HG02610 (cell line): ENCODE results near the gene MEDAG.

ENCODE experiments used
- ATAC-seq: cut with Tn5 transposase; IDR thresholded peaks from one replicate; pipeline ENCODE4 v1.9.1; 2021; ENCODE audit warnings: mild to moderate bottlenecking, moderate library complexity; ENCODE audit not compliant: unreplicated experiment

Gene MEDAG

DNA sequence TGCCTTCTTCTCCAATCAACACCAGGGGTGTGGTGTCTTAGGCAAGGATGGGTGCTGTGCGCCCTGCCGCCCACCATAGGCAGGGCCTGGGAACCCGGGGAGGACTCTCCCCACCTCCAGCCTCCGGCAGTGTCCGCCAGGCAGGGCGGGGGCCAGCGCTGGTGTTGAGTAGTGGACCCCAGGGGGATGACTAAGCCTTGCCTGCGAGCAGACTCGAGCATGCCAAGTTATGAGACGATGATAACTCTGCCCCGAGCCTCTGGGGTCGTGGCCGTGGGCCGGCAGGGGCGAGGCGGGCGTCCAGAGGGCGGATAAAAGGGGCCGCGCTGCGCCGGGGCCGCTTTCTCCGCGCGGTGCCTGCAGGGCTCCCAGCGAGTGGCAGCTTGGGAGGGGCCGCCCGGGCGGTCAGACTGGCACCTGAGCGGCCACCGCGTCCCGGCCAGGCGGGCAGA is at the start of gene MEDAG:
TSS of gene MEDAG (plus strand) at position 340 of the 452 bp plus-strand sequence. CDS start 245 bp downstream, outside the sequence.
- ATAC-seq, result no peak

GRCh38 chr13:30857018-30857417 is 49.1 kb upstream of the MEDAG start:
- ATAC-seq, result no peak

- no peak for ATAC-seq
These were observed 48.4 kb upstream of the MEDAG start for GRCh38 chr13:30857636-30858035.

- ATAC-seq, result no peak
These were observed 46.7 kb upstream of the MEDAG start for GRCh38 chr13:30859326-30859725.

DNA sequence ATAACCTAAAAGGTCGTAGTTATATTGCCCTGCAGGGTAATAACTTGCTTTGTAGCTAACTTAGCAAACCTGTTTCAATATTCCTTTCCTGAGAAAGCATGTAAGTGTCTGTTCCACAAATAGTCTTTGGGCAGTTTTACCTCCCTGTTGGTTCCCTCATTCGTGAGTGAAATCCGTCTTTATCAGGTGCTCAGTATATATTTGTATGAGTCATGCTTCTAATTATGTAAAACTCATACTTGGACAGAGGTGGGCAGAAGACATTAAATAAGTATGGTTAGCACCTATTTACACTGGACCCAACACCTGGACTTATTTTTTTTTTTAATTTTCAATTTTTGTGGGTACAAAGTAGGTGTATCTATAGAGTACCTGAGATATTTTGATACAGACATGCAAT is 44.9 kb upstream of the MEDAG start:
- no peak for ATAC-seq

- ATAC-seq, result no peak
These were observed 44.1 kb upstream of the MEDAG start for GRCh38 chr13:30861836-30862467.

DNA sequence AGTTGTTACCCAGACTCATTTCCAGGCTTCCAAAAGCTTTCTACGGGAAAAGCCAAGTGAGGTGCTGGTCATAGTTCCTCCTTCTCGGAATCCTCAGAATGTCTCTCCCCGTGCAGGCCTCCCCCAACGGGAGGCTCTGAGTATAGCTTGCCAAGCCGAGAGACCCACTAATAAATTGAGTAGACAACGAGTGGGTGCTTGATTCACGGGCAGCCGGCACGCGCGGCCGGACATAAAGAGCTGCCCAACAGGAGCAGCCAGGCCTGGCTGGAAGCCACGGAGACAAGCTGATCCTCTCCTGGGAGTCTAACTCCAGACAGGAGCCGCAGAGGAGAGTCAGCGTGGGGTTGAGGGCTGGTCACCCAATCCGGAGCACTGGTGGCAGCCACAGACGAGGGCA is 43.4 kb upstream of the MEDAG start:
- ATAC-seq, result no peak

GRCh38 chr13:30863231-30863630 is 42.8 kb upstream of the MEDAG start:
- ATAC-seq, result no peak

GRCh38 chr13:30863796-30864195 is 42.3 kb upstream of the MEDAG start:
- no peak for ATAC-seq

DNA sequence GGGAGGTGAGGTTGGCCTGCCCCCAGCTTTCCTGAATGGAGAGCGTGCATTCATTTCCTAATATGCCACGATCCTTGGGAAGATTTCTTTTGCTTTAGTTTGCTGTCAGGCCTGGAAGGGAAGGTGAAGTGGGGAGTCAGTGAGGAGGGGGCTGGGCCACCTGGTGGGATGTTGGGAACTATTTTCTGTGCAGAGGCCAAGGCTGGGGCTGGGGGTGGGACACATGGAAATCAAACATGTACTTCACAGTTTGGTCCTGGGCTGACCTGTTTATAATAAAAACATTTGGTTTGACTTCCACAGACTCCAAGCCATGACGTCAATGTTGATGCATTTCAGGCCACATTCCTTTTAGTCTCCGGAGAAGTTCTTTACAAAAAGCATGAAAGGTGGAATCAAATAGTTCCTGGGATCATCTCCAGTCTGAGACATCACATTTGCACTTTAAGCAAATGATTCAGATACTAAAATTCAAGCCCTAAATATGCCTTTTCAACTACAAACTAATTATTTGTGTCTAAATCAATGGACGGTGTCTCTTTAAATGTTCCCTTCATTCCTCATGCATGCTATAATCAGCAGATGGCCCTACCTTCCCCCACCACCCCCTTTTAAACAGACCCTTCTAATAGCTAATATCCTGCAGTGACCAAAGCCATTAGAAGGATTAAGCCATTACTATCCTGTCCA is 41.5 kb upstream of the MEDAG start:
- ATAC-seq, result no peak

DNA sequence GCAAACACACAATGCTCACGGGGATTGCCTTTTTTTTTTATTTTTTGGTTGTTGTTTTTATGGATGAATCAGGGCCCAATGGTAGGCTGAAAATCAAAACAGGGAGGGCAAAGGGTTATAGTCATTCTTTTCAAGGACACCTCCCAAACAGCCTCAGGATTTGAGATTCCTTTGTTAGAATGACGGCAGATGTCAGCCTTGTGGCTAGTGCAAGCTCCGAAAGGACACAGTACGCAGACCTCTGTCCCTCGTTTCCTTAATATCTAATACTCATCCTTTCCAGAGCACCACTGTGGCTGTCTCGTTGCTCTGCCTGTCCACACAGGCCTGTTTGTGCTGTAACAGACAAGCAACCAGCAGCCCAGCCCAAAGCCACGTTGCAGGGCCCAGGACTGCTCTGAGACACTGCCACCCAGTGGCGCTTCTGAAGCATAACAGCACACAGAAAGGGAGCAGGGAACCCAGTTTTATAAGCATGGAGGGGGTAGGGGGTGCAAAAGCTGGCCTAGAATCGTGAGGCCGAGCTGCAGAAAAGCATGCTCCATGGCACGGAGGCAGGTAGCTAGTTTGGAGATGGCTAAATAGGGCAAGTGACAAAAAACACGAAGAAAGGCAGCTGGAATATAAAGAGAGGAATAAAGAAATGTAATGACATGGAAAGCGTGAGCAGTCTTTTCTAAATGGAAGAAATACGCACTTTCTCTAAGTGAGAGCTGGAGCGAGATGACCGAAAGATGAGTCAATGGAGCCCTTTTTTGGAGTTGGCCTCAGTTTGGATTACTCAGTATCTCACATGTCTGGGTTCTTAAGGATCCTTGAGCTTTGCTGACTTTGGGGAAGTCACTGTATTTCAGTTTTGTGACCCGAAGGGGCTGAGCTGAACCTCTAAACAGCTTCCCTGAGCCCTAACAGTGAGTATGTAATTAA is 40.7 kb upstream of the MEDAG start:
- peak; percentile 90 for ATAC-seq

GRCh38 chr13:30866677-30867076 is 39.4 kb upstream of the MEDAG start:
- ATAC-seq, result no peak

DNA sequence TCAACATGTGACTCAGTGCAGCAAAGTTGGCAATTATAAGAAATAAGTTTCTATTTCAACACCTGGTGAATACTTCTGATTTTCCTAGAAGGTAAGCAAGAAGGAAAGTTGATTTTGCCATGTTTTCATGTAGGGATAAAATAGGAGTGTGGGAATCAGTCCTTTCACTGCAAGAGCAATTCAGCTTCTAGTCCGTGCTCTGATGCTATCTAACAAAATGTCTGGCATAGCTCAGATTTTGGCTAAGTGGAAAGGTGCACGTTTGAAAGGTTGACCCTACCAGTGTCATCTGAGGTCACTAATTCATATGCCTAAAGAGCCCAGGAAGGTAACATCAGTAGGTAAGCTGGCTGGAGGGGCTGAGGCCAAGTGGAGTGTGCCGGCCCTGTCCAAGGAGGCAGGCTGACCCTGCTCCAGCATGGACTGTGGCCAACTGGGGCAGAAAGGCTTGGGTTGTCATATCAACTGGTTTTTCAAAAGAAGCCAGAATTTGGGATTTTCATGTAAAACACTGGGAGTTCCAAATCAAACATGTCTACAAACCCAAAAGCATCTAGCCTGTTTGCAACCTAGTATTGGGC is 38.9 kb upstream of the MEDAG start:
- ATAC-seq, result no peak

DNA sequence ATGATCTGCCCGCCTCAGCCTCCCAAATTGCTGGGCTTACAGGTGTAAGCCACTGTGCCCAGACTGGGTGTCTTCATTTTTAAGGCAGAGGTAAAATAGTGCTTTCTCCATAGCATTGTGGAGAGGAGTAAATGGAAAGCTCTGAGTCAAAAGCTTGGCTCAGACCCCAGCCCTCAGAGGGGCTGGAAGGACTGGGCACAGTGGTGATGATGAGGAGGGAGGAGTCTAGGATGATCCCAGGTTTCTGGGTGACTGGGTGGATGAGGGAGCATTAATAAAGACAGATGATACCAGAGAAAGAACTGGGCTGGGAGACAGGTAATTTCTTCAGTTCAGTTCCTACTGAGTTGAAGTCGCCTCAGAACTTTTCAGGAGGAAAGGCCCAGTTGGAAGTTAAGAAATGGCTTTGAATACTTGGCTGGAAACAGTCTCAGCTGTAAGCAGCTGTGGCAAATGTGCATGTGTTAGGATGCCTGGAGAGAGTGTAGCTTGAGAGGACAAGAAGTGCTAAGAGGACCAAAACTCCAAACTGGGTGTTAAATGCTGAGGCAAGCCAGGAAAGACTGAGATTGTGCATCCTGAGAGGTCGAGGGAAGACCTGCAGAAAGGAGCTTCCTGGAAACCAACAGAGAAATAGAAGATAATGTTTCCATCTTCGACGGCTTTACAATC is 37.1 kb upstream of the MEDAG start:
- no peak for ATAC-seq

DNA sequence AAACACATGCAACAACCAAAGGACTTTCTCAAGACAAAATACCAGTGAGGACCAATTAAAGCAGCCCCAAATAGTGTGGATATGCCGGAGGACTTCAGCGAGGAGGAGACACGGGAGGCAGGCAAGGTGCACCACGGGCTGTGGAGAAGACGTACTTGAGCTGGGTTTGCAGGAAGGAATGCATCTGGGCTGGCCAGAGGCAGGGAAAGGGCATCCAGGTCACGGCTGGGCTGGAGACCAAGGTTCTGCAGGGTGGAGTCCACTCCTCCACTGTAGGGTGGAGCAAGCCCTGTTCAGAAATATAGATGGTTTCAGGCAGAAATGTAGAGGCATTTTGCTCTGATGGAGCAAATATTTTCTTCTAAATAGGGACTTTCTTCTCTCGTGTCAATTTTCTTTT is 36.6 kb upstream of the MEDAG start:
- no peak for ATAC-seq

DNA sequence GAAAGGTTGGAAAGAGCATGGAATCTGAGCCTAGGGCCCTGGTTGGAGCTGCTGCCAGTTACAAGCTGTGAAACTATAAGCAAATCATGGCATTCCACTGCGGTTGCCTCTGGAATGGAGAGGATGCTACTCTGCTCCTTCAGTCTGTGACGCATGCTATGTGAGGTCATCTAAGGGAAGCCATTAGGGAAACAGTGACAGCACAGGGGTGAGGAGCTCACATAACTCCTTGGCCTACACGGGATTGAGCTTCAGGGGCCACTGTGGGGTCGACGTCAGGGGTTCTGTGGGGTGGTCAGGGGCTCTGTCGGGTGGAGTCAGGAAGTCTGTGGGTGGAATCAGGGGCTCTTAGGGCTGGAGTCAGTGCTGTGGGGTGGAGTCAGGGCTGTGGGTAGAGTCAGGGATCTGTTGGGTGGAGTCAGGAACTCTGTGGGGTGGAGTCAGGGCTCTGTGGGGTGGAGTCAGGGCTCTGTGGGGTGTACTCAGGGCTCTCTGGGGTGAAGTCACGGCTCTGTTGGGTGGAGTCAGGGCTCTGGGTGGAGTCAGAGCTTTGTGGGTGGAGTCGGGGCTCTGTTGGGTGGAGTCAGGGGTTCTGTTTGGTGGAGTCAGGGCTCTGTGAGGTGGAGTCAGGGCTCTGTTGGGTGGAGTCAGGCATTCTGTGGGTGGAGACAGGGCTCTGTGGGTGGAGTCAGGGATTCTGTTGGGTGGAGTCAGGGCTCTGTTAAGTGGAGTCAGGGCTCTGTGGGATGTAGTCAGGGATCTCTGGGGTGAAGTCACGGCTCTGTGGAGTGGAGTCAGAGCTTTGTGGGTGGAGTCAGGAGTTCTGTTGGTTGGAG is 35.8 kb upstream of the MEDAG start:
- ATAC-seq, result no peak

DNA sequence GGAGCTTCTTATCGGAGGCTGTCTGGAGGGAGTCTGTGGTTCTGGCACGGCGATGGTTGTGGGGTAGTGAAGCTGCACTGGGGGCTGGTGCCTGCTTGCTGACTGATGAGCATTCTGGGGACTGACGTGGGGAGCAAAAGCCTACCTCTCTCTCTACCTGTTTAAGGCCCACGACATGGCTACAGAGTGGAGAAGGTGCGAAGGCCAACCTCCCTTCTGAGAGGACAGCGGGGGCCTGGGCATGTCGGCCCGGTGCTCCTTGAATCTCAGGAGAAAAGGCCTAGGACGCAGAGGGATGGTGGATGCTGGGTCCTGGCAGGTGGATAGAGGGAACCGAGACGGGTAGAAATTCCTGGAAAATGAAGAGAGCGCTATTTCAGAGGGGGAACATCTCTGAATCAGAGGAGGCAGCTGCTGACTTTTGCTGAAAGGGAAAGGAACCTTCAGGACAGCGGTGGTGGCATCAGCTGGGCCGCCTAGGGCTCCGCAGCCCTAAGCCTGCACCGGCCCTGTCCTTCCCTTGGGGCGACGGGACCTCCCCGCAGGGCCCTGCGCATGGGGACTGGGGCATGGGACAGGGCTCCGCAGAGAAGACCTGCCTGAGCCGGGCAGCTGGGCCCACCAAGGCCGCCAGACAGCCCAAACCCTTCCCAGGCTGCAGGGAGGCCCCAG is 35.0 kb upstream of the MEDAG start:
- ATAC-seq, result no peak

- ATAC-seq, result no peak
These were observed 34.3 kb upstream of the MEDAG start for GRCh38 chr13:30871588-30872275.

DNA sequence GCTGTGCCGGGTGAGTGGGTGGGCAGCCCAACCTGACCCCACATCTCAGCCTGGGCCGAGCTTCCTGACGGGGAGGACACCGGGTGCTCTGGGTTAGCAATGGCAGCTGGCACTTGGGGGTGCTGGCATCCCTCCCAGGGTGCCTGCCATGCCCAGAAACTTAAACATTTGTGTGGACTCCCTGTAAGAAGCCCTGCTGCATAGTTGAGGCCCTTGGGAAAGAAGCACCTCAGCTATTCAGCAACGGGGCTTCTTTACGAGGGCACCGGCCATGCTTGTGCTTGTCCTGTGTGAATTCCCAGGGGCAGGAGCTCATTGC is 33.8 kb upstream of the MEDAG start:
- no peak for ATAC-seq
